IMR-90 (cell line): ENCODE results near the gene AUTS2. TPM values are rescaled to one million over a fixed set of nuclear protein-coding genes. Genes with fewer than 3 reads are reported as not detected.

Experiments used
- ATAC-seq: fragments of 200-7000 bp; cut with Tn5 transposase; 2 replicates; pipeline ENCODE4 v1.9.1; 2020; ENCODE audit warnings: low read depth, mild to moderate bottlenecking, moderate library complexity
- BruUV-seq: library from RNA; stranded (reverse); fragments of 400-500 nt; replicated peaks from 2 replicates; lab custom pipeline; 2021; lab: Mats Ljungman, UMichigan
- CTCF ChIA-PET: fragments of 300-600 bp; formaldehyde crosslinking; extraction: SDS; loops from one replicate; lab custom pipeline; 2021; ENCODE audit warnings: antibody characterized with exemption; lab: Yijun Ruan, JAX
- POLR2A ChIA-PET: fragments of 300-600 bp; sonication (Branson Sonifier 250); formaldehyde crosslinking; loops from one replicate; lab custom pipeline; 2022; ENCODE audit warnings: antibody characterized with exemption; ENCODE audit not compliant: unreplicated experiment; lab: Charles Lee
- DNase-seq: peaks from one replicate; pipeline ENCODE4 v3.0.0; 2013
- H2AFZ ChIP-seq: replicated peaks from 2 replicates; pipeline ENCODE3; 2013; ENCODE audit warnings: low read length, mild to moderate bottlenecking; ENCODE audit not compliant: poor library complexity
- H2AK5ac ChIP-seq: 2 replicates; pipeline ENCODE4 v1.6.1; 2013; ENCODE audit warnings: low read depth, low read length, inconsistent platforms
- H2AK9ac ChIP-seq: replicated peaks from 2 replicates; pipeline ENCODE3; 2013; ENCODE audit warnings: mild to moderate bottlenecking, low read depth, low read length, moderate library complexity; ENCODE audit not compliant: poor library complexity
- H2BK120ac ChIP-seq: 2 replicates; pipeline ENCODE4 v1.6.1; 2013; ENCODE audit warnings: low read depth, low read length, inconsistent platforms
- H2BK15ac ChIP-seq: 3 replicates; pipeline ENCODE4 v1.6.1; 2013; ENCODE audit warnings: low read depth, low read length, inconsistent platforms
- H2BK20ac ChIP-seq: 2 replicates; pipeline ENCODE4 v1.6.1; 2013; ENCODE audit warnings: low read depth, mild to moderate bottlenecking, inconsistent platforms, low read length, moderate library complexity
- H2BK5ac ChIP-seq: 2 replicates; pipeline ENCODE4 v1.6.1; 2013; ENCODE audit warnings: mild to moderate bottlenecking, low read depth, low read length, inconsistent platforms; ENCODE audit not compliant: poor library complexity, severe bottlenecking
- H3K14ac ChIP-seq: replicated peaks from 2 replicates; pipeline ENCODE4 v1.6.1; 2013; ENCODE audit warnings: low read depth, low read length, inconsistent platforms
- H3K18ac ChIP-seq: 2 replicates; pipeline ENCODE4 v1.6.1; 2013; ENCODE audit warnings: low read depth, low read length, control low read depth
- H3K23ac ChIP-seq: 2 replicates; pipeline ENCODE4 v1.6.1; 2013; ENCODE audit warnings: low read depth, low read length, inconsistent platforms
- H3K27ac ChIP-seq: 2 replicates; pipeline ENCODE4 v1.5.1; 2013; ENCODE audit warnings: mild to moderate bottlenecking, control low read depth, low read length; ENCODE audit not compliant: insufficient read depth
- H3K27me3 ChIP-seq: 2 replicates; pipeline ENCODE4 v1.6.1; 2013; ENCODE audit warnings: low read length; ENCODE audit not compliant: control insufficient read depth, insufficient read depth
- H3K36me3 ChIP-seq: 2 replicates; pipeline ENCODE4 v1.6.1; 2013; ENCODE audit warnings: low read length, mixed read lengths; ENCODE audit not compliant: control insufficient read depth, insufficient read depth
- H3K4ac ChIP-seq: 2 replicates; pipeline ENCODE4 v1.6.1; 2013; ENCODE audit warnings: low read depth, low read length, inconsistent platforms
- H3K4me1 ChIP-seq: 2 replicates; pipeline ENCODE4 v1.6.1; 2013; ENCODE audit warnings: low read length, mixed read lengths; ENCODE audit not compliant: control insufficient read depth, insufficient read depth
- H3K4me2 ChIP-seq: 2 replicates; pipeline ENCODE4 v1.6.1; 2013; ENCODE audit warnings: low read depth, mild to moderate bottlenecking, control low read depth, low read length, moderate library complexity
- H3K4me3 ChIP-seq: 2 replicates; pipeline ENCODE4 v1.5.1; 2013; ENCODE audit warnings: low read depth, mild to moderate bottlenecking, control low read depth, low read length, moderate library complexity; ENCODE audit not compliant: insufficient read depth
- H3K56ac ChIP-seq: 2 replicates; pipeline ENCODE4 v1.6.1; 2013; ENCODE audit warnings: low read length, inconsistent platforms; ENCODE audit not compliant: insufficient read depth; ENCODE audit errors: extremely low read depth
- H3K79me1 ChIP-seq, 2 experiments: 2 replicates each; pipeline ENCODE4 v1.6.1; 2013; ENCODE audit warnings: low read length in 2 of 2, inconsistent platforms in 1 of 2, low read depth in 1 of 2
- H3K9ac ChIP-seq: 2 replicates; pipeline ENCODE4 v1.6.1; 2013; ENCODE audit warnings: low read depth, low read length, control low read depth
- H3K9me1 ChIP-seq: 2 replicates; pipeline ENCODE4 v1.6.1; 2013; ENCODE audit warnings: low read length, inconsistent platforms; ENCODE audit not compliant: insufficient read depth
- H3K9me3 ChIP-seq: 2 replicates; pipeline ENCODE4 v1.6.1; 2013; ENCODE audit warnings: low read length; ENCODE audit not compliant: control insufficient read depth, insufficient read depth
- H4K20me1 ChIP-seq: 2 replicates; pipeline ENCODE4 v1.6.1; 2013; ENCODE audit warnings: low read length, inconsistent platforms; ENCODE audit not compliant: insufficient read depth
- H4K5ac ChIP-seq: 2 replicates; pipeline ENCODE4 v1.6.1; 2013; ENCODE audit warnings: mild to moderate bottlenecking, low read depth, low read length, control low read depth
- H4K8ac ChIP-seq, 2 experiments: 2 replicates each; pipeline ENCODE4 v1.6.1; 2013; ENCODE audit warnings: low read depth in 2 of 2, low read length in 2 of 2, control low read depth in 1 of 2, inconsistent platforms in 1 of 2
- H4K91ac ChIP-seq: 2 replicates; pipeline ENCODE4 v1.6.1; 2013; ENCODE audit warnings: low read depth, low read length, inconsistent platforms; ENCODE audit not compliant: insufficient read depth
- BHLHE40 ChIP-seq: fragments of 150-350 bp; IDR thresholded peaks from 2 replicates; pipeline ENCODE4 v1.6.1; 2016; ENCODE audit warnings: mild to moderate bottlenecking, low read depth, low read length
- CEBPB ChIP-seq: IDR thresholded peaks from 2 replicates; pipeline ENCODE4 v1.6.1; 2012; ENCODE audit warnings: low read depth, low read length, improper control_type of control experiment
- CHD1 ChIP-seq: IDR thresholded peaks from 2 replicates; pipeline ENCODE4 v1.6.1; 2012; ENCODE audit warnings: low read depth, low read length, improper control_type of control experiment
- CTCF ChIP-seq: conservative IDR thresholded peaks from 2 replicates; pipeline ENCODE4 v1.5.1; 2012; ENCODE audit warnings: mild to moderate bottlenecking, low read depth, low read length, improper control_type of control experiment
- ELK1 ChIP-seq: fragments of 150-350 bp; IDR thresholded peaks from 2 replicates; pipeline ENCODE4 v1.6.1; 2016; ENCODE audit warnings: low read depth, mild to moderate bottlenecking, low read length, moderate library complexity, borderline replicate concordance
- FOS ChIP-seq: fragments of 150-350 bp; IDR thresholded peaks from 2 replicates; pipeline ENCODE4 v1.6.1; 2016; ENCODE audit warnings: low read depth, low read length
- MAFK ChIP-seq: IDR thresholded peaks from 2 replicates; pipeline ENCODE4 v1.6.1; 2012; ENCODE audit warnings: low read depth, low read length, improper control_type of control experiment
- MAZ ChIP-seq: IDR thresholded peaks from 2 replicates; pipeline ENCODE4 v1.6.1; 2012; ENCODE audit warnings: low read depth, mild to moderate bottlenecking, low read length, improper control_type of control experiment, moderate library complexity, borderline replicate concordance
- MXI1 ChIP-seq: IDR thresholded peaks from 2 replicates; pipeline ENCODE4 v1.6.1; 2012; ENCODE audit warnings: low read depth, mild to moderate bottlenecking, low read length, moderate library complexity, borderline replicate concordance
- NFE2L2 ChIP-seq: fragments of 150-350 bp; IDR thresholded peaks from 2 replicates; pipeline ENCODE4 v1.6.1; 2016; ENCODE audit warnings: low read depth, mild to moderate bottlenecking, low read length
- POLR2A ChIP-seq: IDR thresholded peaks from 2 replicates; pipeline ENCODE4 v1.6.1; 2012; ENCODE audit warnings: mild to moderate bottlenecking, low read depth, low read length
- RAD21 ChIP-seq: IDR thresholded peaks from 2 replicates; pipeline ENCODE4 v1.6.1; 2012; ENCODE audit warnings: low read length, improper control_type of control experiment
- RCOR1 ChIP-seq: IDR thresholded peaks from 2 replicates; pipeline ENCODE4 v1.6.1; 2012; ENCODE audit warnings: mild to moderate bottlenecking, low read length, improper control_type of control experiment; ENCODE audit not compliant: insufficient replicate concordance
- RFX5 ChIP-seq: IDR thresholded peaks from 2 replicates; pipeline ENCODE4 v1.8.0; 2012; ENCODE audit warnings: low read depth, mild to moderate bottlenecking, low read length, moderate library complexity
- SMC3 ChIP-seq: fragments of 150-350 bp; IDR thresholded peaks from 2 replicates; pipeline ENCODE4 v1.6.1; 2016; ENCODE audit warnings: low read depth, mild to moderate bottlenecking, antibody characterized with exemption, low read length, moderate library complexity
- USF2 ChIP-seq: fragments of 150-350 bp; IDR thresholded peaks from 2 replicates; pipeline ENCODE4 v1.6.1; 2017; ENCODE audit warnings: mild to moderate bottlenecking, antibody characterized with exemption, low read length, low read depth
- WGBS, 2 experiments: methylation state at CpG; one replicate each; pipeline versions ENCODE4 v1.1.5 to v1.1.7; 2013; ENCODE audit warnings: missing lambda C conversion rate in 2 of 2; ENCODE audit not compliant: insufficient read length in 1 of 2; ENCODE audit errors: extremely low coverage in 2 of 2; 5-methylcytosine and 5-hydroxymethylcytosine counted together
- dilution Hi-C: fragments of 300-500 bp; cut with HindIII; formaldehyde crosslinking; loops from one replicate; pipeline ENCODE4 v1.14.3; 2018; ENCODE audit warnings: low sequenced_read_pairs; ENCODE audit not compliant: unreplicated experiment
- in situ Hi-C: fragments of 300-500 bp; cut with MboI; formaldehyde crosslinking; loops from 3 replicates; pipeline ENCODE4 v1.14.3; 2019; ENCODE audit warnings: low sequenced_read_pairs, inconsistent platforms, mixed read lengths
- intact Hi-C: fragments of 100-400 bp; cut with micrococcal nuclease; formaldehyde crosslinking; loops from 2 replicates; pipeline ENCODE4 v1.10.0; 2022
- polyA plus RNA-seq, 3 experiments: library from polyadenylated mRNA; depleted of rRNA; stranded (reverse); fragments of >200 nt; gene quantifications; 2 replicates each; pipeline ENCODE4 v1.2.3, GENCODE V29; 2012; ENCODE audit warnings: low replicate concordance in 1 of 3
- total RNA-seq: library from RNA; depleted of rRNA; stranded (reverse); fragments of >200 nt; gene quantifications from 2 replicates; pipeline ENCODE4 v1.2.3, GENCODE V29; 2012

Gene AUTS2
- total and polyA plus RNA-seq, 2 of the 4 experiments (the other 2 are of a cell fraction), result 0.90 to 3.0 TPM

GRCh38 chr7:69714886-69715576, 116.8 kb downstream of the AUTS2 start:
- WGBS, 2 experiments, result no CpG with 5 or more reads among the region's 2 CpGs
- Histone ChIP-seq H3K56ac (no peak overlapping the region), H4K91ac (no peak overlapping the region), H3K27ac (no peak overlapping the region), H4K8ac (no peak overlapping the region), H3K9me1 (no peaks in the 10 kb centered on the region), H3K4me2 (no peak overlapping the region), H2BK5ac (no peak overlapping the region), H3K9me3 (no peaks in the 10 kb centered on the region), H2AFZ (no peak overlapping the region), H2AK9ac (no peak overlapping the region), H4K20me1 (no peaks in the 10 kb centered on the region), H3K4ac (no peak overlapping the region), H4K5ac (no peak overlapping the region), H3K18ac (no peak overlapping the region), H2BK15ac (no peak overlapping the region), H3K9ac (no peak overlapping the region), H3K23ac (no peak overlapping the region), H2BK20ac (no peak overlapping the region), H3K4me3 (no peak overlapping the region), H3K14ac (no peak overlapping the region), H2BK120ac (no peak overlapping the region), H3K4me1 (no peaks in the 10 kb centered on the region), H3K27me3 (no peaks in the 10 kb centered on the region), H3K36me3 (no peaks in the 10 kb centered on the region), H3K79me1 (no peaks in the 10 kb centered on the region), H2AK5ac (no peak overlapping the region)
- dilution Hi-C loops (no loop called here), in situ Hi-C loops (no loop called here), intact Hi-C loops (no loop called here)
- no TSS peak for BruUV-seq
- ChIA-PET POLR2A (no interaction called here), CTCF (interaction anchor here (0.6 kb wide), 1 partner anchor 42 kb away, joined by 7 read pairs; no protein-coding TSS in a partner anchor)
- TF ChIP-seq MAFK, result no peak
- TF ChIP-seq CEBPB, result no peak
- TF ChIP-seq BHLHE40, result no peak
- no peak for TF ChIP-seq SMC3
- TF ChIP-seq CTCF, result no peak
- no peak for TF ChIP-seq ELK1
- TF ChIP-seq POLR2A, result no peak
- no peak for TF ChIP-seq USF2
- no peak for TF ChIP-seq RAD21
- no peak for TF ChIP-seq FOS
- TF ChIP-seq RFX5, result no peak
- no peak for TF ChIP-seq NFE2L2
- TF ChIP-seq MAZ, result no peak
- TF ChIP-seq CHD1, result no peak
- TF ChIP-seq MXI1, result no peak
- no peak for TF ChIP-seq RCOR1
- ATAC-seq, result no peak
- no peak for DNase-seq
